WERI-Rb-1 (cell line): ENCODE measurements around the gene ARHGEF25.

Source experiments
- DNase-seq: peaks from one replicate; pipeline ENCODE4 v3.0.0-alpha.2; 2020
- H3K27ac ChIP-seq: fragments of 250-450 bp; sonication (Bioruptor Pico); 2 replicates; pipeline ENCODE4 v1.5.1; 2020; ENCODE audit warnings: mild to moderate bottlenecking, moderate library complexity
- H3K27me3 ChIP-seq: fragments of 250-450 bp; sonication (Bioruptor Pico); 2 replicates; pipeline ENCODE4 v1.5.1; 2021; ENCODE audit warnings: mild to moderate bottlenecking, low read depth, moderate library complexity; ENCODE audit not compliant: insufficient read depth, severe bottlenecking
- H3K36me3 ChIP-seq: fragments of 250-450 bp; sonication (Bioruptor Pico); 2 replicates; pipeline ENCODE4 v1.5.1; 2020; ENCODE audit warnings: mild to moderate bottlenecking, moderate library complexity
- H3K4me3 ChIP-seq: 2 replicates; pipeline ENCODE4 v1.5.1; 2011; ENCODE audit warnings: low read depth, mild to moderate bottlenecking, control low read depth, low read length
- H3K9me3 ChIP-seq: fragments of 250-450 bp; sonication (Bioruptor Pico); 2 replicates; pipeline ENCODE4 v1.5.1; 2021; ENCODE audit warnings: mild to moderate bottlenecking, moderate library complexity; ENCODE audit not compliant: severe bottlenecking
- TF ChIP-seq, protein P1 (sequence below): IDR thresholded peaks from 2 replicates; pipeline ENCODE4 v1.5.1; 2011; ENCODE audit warnings: low read depth, mild to moderate bottlenecking, control low read depth, inconsistent platforms, low read length

Gene ARHGEF25

DNA sequence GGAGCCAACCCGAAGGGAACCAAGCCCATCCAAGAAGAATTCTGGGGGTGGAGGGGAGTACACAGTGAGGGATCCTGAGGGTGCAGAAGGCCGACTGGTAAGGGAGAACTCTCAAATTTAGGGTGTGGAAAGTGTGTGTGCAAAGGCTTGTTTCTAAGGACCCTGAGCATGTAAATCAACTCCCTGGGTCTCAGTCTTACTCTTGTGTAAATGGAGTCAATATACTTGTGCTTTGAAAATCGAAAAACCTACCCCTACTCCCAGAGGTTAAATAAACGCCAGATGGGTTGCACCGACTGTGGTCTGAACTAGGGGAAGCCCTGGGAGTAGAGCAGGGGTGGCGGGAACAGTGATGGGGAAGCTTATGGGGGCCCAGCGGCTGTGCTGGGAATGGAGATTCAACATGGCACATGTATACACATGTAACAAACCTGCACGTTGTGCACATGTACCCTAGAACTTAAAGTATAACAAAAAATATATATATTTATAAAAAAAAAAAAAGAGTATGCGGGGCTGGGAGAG, 15.7 kb downstream of the ARHGEF25 start:
- Histone ChIP-seq H3K4me3 (no peak overlapping the region), H3K36me3 (peaks cover 75% of the 10 kb centered on the region), H3K27me3 (no peaks in the 10 kb centered on the region), H3K27ac (no peak overlapping the region), H3K9me3 (no peaks in the 10 kb centered on the region)
- no peak for DNase-seq
- TF ChIP-seq, protein P1, sequence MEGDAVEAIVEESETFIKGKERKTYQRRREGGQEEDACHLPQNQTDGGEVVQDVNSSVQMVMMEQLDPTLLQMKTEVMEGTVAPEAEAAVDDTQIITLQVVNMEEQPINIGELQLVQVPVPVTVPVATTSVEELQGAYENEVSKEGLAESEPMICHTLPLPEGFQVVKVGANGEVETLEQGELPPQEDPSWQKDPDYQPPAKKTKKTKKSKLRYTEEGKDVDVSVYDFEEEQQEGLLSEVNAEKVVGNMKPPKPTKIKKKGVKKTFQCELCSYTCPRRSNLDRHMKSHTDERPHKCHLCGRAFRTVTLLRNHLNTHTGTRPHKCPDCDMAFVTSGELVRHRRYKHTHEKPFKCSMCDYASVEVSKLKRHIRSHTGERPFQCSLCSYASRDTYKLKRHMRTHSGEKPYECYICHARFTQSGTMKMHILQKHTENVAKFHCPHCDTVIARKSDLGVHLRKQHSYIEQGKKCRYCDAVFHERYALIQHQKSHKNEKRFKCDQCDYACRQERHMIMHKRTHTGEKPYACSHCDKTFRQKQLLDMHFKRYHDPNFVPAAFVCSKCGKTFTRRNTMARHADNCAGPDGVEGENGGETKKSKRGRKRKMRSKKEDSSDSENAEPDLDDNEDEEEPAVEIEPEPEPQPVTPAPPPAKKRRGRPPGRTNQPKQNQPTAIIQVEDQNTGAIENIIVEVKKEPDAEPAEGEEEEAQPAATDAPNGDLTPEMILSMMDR, result no peak

DNA sequence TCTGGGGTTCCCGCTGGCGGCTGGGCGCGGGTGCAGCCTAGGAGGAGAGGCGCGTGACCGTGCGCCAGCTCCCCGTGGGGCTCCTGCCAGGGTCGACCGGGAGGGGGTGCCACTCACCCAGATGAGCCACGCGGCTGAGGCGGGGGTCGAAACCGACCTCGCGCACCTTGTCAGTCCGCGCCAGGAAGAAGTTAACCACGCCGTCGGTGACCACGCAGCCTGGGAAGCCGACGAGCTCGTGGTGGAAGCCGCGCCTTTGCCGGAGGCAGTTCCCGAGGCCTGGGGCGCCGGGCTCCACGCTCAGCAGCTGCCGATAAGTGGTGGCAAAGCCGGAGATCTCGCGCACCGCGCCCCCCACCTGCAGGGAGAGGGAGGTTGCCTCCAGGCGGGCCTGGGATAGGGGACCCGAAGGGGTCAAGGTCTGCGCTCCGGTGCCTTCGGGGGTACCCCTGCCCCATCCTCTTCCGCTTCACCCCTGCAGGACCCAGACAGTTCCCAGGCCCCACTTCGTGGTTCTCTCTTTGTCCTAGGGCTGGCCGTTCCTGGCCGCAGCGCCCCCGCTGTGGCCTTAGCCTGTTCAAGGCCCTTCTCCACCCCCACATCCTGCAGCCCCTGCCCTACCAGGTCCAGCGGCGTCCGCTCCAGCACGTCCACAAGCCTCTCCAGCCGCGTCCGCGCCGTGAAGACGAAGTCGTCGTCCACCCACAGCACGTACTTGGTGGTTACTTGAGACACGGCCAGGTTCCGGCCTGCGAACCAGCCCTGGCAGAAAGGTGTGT, 16.5 kb downstream of the ARHGEF25 start:
- no peaks in the 10 kb centered on the region for H3K9me3 ChIP-seq
- H3K27ac ChIP-seq, result no peak overlapping the region
- H3K4me3 ChIP-seq, result no peak overlapping the region
- H3K27me3 ChIP-seq, result no peaks in the 10 kb centered on the region
- peaks cover 68% of the 10 kb centered on the region for H3K36me3 ChIP-seq
- TF ChIP-seq, protein P1, result no peak
- no peak for DNase-seq

DNA sequence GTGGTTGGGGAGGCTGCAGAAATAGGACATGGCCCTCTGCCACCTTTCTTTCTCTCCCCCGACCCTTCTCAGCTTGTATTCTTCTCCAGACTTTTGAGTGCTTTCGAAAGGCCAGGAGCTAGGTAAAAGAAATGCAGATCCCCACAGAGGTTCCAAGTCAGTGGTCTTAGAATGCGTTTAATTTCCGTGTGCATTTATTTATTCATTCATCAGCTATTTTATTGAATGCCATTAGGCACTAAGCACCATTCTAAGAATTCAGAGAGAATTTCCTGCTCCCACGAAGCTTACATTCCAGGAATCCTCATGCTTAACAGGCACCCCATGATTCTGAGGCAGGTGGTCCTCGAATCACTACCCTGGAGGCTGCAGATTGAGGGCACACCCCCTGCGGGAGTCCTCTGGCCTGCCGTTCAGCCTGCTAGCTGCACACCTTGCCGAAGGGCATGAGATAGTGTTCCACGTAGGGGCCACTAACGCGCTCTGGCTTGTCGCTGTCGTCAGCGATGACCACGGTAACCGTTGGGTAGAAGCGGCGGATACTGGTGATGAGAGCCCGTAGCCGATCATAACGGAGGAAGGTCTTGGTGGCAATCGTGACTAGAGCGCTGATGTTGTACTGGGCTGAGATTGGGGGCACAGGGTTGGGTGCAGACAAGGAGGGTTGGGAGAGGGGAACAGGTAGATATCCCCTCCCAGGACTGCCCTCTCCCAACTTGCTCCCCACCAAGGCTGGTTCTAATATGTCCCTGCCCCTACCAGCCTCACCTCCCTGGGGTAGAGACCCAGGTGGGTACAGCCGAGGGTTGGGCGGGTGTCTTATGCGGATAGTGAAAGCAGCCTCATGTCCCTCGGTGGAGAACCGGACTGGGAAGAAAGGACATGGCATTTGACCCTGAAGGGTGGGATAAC, 17.3 kb downstream of the ARHGEF25 start:
- DNase-seq, result no peak
- no peak overlapping the region for H3K27ac ChIP-seq
- H3K27me3 ChIP-seq, result no peaks in the 10 kb centered on the region
- TF ChIP-seq, protein P1, result no peak
- no peak overlapping the region for H3K4me3 ChIP-seq
- peaks cover 64% of the 10 kb centered on the region for H3K36me3 ChIP-seq
- H3K9me3 ChIP-seq, result no peaks in the 10 kb centered on the region

DNA sequence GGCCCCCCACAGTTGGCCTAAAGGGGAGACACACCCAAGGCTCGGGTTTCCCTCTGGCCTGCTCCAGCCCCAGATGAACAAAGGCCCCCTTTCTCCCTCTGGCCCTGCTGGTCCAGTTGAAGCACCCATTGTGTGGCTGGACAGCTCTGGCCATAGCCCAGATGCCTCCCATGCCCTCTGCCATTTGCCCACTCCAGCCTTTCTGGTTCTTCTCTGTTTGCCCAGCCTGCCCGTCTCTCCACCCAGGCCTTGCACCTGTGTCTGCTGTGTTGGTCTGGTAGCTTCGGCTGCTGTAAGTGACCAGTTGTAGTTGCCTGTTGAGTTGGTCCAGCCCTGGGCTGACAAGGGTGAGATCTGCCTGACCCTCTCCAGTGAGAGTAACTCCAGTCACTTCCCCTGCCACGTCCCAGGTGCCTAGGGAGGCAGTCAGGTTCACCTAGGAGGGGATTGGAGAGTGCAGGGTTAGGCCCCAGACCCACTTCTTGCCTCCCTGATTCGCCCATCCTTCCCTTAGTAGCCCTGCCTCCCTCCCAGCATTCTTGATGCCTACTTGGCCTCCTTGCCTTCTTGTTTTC, 18.7 kb downstream of the ARHGEF25 start:
- Histone ChIP-seq H3K27me3 (no peaks in the 10 kb centered on the region), H3K36me3 (peaks cover 53% of the 10 kb centered on the region), H3K9me3 (no peaks in the 10 kb centered on the region), H3K27ac (no peak overlapping the region), H3K4me3 (no peak overlapping the region)
- DNase-seq, result no peak
- TF ChIP-seq, protein P1, result no peak

DNA sequence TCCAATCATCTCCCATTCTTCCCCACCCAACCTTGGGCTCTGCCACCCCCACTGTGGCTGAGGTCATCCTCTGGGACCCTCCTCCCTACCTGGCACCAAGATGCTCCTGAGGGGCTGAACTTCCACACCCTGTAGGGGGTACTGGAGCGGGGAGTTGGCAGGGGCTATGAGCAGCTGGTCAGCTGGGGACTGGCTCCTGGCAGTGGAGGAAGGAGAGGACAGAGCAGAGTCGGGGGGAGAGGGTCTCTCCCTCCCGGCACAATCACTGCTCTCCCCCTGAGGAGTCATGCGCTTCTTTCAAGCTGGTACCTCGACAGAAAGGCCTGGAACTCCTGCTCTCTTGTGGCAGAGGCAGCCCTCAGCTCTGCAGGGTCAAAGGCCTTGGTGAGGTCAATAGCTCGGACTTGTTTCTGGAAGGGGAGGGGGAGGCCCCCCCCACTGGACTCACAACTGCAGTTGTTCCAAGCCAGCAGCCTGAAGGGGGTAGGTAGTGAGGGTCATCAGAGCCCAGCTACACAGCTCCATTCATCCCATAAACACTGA, 19.7 kb downstream of the ARHGEF25 start:
- no peak for DNase-seq
- Histone ChIP-seq H3K4me3 (no peak overlapping the region), H3K36me3 (peaks cover 43% of the 10 kb centered on the region), H3K9me3 (no peaks in the 10 kb centered on the region), H3K27me3 (no peaks in the 10 kb centered on the region), H3K27ac (no peak overlapping the region)
- TF ChIP-seq, protein P1, result no peak
